Endothelial cell of umbilical vein (primary cell): Measurements from ENCODE around the gene RAB42. TPM values are rescaled to one million over a fixed set of nuclear protein-coding genes. Genes with fewer than 3 reads are reported as not detected.

Source experiments
- BruUV-seq: library from RNA; stranded (reverse); fragments of 400-500 nt; replicated peaks from 2 replicates; lab custom pipeline; 2021; lab: Mats Ljungman, UMichigan
- CTCF ChIA-PET: fragments of 300-600, 350-600 bp; sonication (Branson Sonifier 250); formaldehyde crosslinking; loops from one replicate; lab custom pipeline; 2021; ENCODE audit warnings: antibody characterized with exemption, inconsistent platforms; lab: Charles Lee
- POLR2A ChIA-PET: fragments of 300-600, 350-600 bp; sonication (Branson Sonifier 250); formaldehyde crosslinking; loops from one replicate; lab custom pipeline; 2021; ENCODE audit warnings: antibody characterized with exemption, inconsistent platforms; lab: Charles Lee
- DNase-seq: peaks from one replicate; pipeline ENCODE4 v3.0.0-alpha.2; 2011; ENCODE audit warnings: low read depth, low spot score
- FAIRE-seq: peaks from 2 replicates; lab custom pipeline; 2011; peaks lifted over from hg19 to GRCh38; lab: Jason Lieb, UNC
- H2AFZ ChIP-seq: 2 replicates; pipeline ENCODE4 v1.6.0; 2012; ENCODE audit warnings: low read depth, low read length, control low read depth, inconsistent platforms
- H3K27ac ChIP-seq: 2 replicates; pipeline ENCODE4 v1.5.1; 2011; ENCODE audit warnings: low read depth, mild to moderate bottlenecking, control low read depth, low read length, moderate library complexity; ENCODE audit not compliant: insufficient read depth
- H3K27me3 ChIP-seq, 2 experiments: 2 replicates each; pipeline versions ENCODE4 v1.6.0 to v1.6.1; 2011; ENCODE audit warnings: low read length in 2 of 2, mixed read lengths in 1 of 2; ENCODE audit not compliant: control insufficient read depth in 2 of 2, insufficient read depth in 2 of 2
- H3K36me3 ChIP-seq, 2 experiments: 2 replicates in 1 of 2; 3 replicates in 1 of 2; pipeline ENCODE4 v1.5.1; 2011; ENCODE audit warnings: low read length in 2 of 2, mild to moderate bottlenecking in 1 of 2, moderate library complexity in 1 of 2; ENCODE audit not compliant: control insufficient read depth in 2 of 2, insufficient read depth in 2 of 2; ENCODE audit errors: extremely low read depth in 1 of 2
- H3K4me1 ChIP-seq: 3 replicates; pipeline ENCODE4 v1.5.1; 2011; ENCODE audit warnings: mild to moderate bottlenecking, low read length; ENCODE audit not compliant: control insufficient read depth, insufficient read depth; ENCODE audit errors: extremely low read depth
- H3K4me2 ChIP-seq: 2 replicates; pipeline ENCODE4 v1.6.1; 2011; ENCODE audit warnings: low read length, control low read depth, mixed read lengths; ENCODE audit not compliant: insufficient read depth
- H3K4me3 ChIP-seq, 3 experiments: fragments of 200-600 bp in 1 of 3; sonication (generic), shearing (Covaris generic) in 1 of 3; replicated peaks in 1 of 3; 2 replicates each; pipeline ENCODE4 v1.5.1; 2011 to 2016; ENCODE audit warnings: control low read depth in 3 of 3, low read length in 3 of 3, mild to moderate bottlenecking in 2 of 3, inconsistent platforms in 1 of 3, low read depth in 1 of 3, moderate library complexity in 1 of 3; ENCODE audit not compliant: insufficient read depth in 1 of 3
- H3K79me2 ChIP-seq: 2 replicates; pipeline ENCODE4 v1.6.0; 2012; ENCODE audit warnings: low read length, inconsistent platforms; ENCODE audit not compliant: control insufficient read depth, insufficient read depth
- H3K9ac ChIP-seq: replicated peaks from 2 replicates; pipeline ENCODE3; 2011; ENCODE audit warnings: low read length, control low read depth; ENCODE audit not compliant: insufficient read depth; ENCODE audit errors: extremely low read depth
- H3K9me1 ChIP-seq: replicated peaks from 3 replicates; pipeline ENCODE4 v1.6.0; 2011; ENCODE audit warnings: mild to moderate bottlenecking, low read length; ENCODE audit not compliant: control insufficient read depth, insufficient read depth; ENCODE audit errors: extremely low read depth
- H3K9me3 ChIP-seq: replicated peaks from 2 replicates; pipeline ENCODE4 v1.5.1; 2012; ENCODE audit warnings: low read length, inconsistent platforms; ENCODE audit not compliant: control insufficient read depth, insufficient read depth
- H4K20me1 ChIP-seq: replicated peaks from 2 replicates; pipeline ENCODE3; 2011; ENCODE audit warnings: mild to moderate bottlenecking, low read length; ENCODE audit not compliant: control insufficient read depth, insufficient read depth; ENCODE audit errors: extremely low read depth
- EZH2 ChIP-seq: IDR thresholded peaks from 2 replicates; pipeline ENCODE4 v1.6.1; 2012; ENCODE audit warnings: borderline replicate concordance, low read depth, mild to moderate bottlenecking, moderate library complexity, low read length, inconsistent platforms; ENCODE audit not compliant: severe bottlenecking
- FOS ChIP-seq: IDR thresholded peaks from 2 replicates; pipeline ENCODE4 v1.6.1; 2011; ENCODE audit warnings: mild to moderate bottlenecking, low read length, moderate library complexity, borderline replicate concordance; ENCODE audit not compliant: insufficient read depth
- GATA2 ChIP-seq: IDR thresholded peaks from 2 replicates; pipeline ENCODE4 v1.7.0; 2011; ENCODE audit warnings: low read depth, mild to moderate bottlenecking, moderate library complexity, mixed read lengths, low read length; ENCODE audit not compliant: insufficient read length, insufficient read depth
- JUN ChIP-seq: IDR thresholded peaks from 2 replicates; pipeline ENCODE4 v1.6.1; 2011; ENCODE audit warnings: borderline replicate concordance, low read depth; ENCODE audit not compliant: insufficient read length, insufficient read depth
- MAX ChIP-seq: IDR thresholded peaks from 2 replicates; pipeline ENCODE4 v1.6.1; 2011; ENCODE audit not compliant: insufficient read depth, insufficient read length
- MYC ChIP-seq: IDR thresholded peaks from one replicate; pipeline ENCODE4 v1.6.1; 2011; ENCODE audit warnings: mild to moderate bottlenecking, low read depth, low read length
- POLR2A ChIP-seq: IDR thresholded peaks from 2 replicates; pipeline ENCODE4 v1.6.1; 2012; ENCODE audit warnings: low read depth, mild to moderate bottlenecking, control low read depth, low read length
- POLR2AphosphoS5 ChIP-seq: IDR thresholded peaks from 2 replicates; pipeline ENCODE4 v1.6.1; 2012; ENCODE audit warnings: low read depth, mild to moderate bottlenecking, control low read depth, low read length, moderate library complexity; ENCODE audit not compliant: insufficient read depth
- dilution Hi-C: fragments of 300-500 bp; cut with MboI; formaldehyde crosslinking; loops from one replicate; pipeline ENCODE4 v1.15.0; 2019; ENCODE audit warnings: low sequenced_read_pairs; ENCODE audit not compliant: extremely low pct_ligation_motif_present
- intact Hi-C: fragments of 100-400 bp; cut with micrococcal nuclease; formaldehyde crosslinking; loops from one replicate; pipeline ENCODE4 v1.10.0; 2022
- polyA plus RNA-seq, 4 experiments: library from polyadenylated mRNA; depleted of rRNA in 3 of 4; stranded (reverse) in 3 of 4; unstranded in 1 of 4; fragments of >200 nt; gene quantifications; 2 replicates each; pipeline versions ENCODE4 v1.2.1 to v1.2.3, GENCODE V29; 2011 to 2012; ENCODE audit warnings: missing spikeins in 1 of 4
- total RNA-seq: library from RNA; stranded (reverse); gene quantifications from 2 replicates; pipeline ENCODE4 v1.2.3, GENCODE V29; 2021
- TF ChIP-seq, protein P1 (sequence below), 2 donors: IDR thresholded peaks; 1 replicate in 1 of 2; 2 replicates in 1 of 2; pipeline ENCODE4 v1.5.1; 2011; ENCODE audit warnings: low read length in 2 of 2, mild to moderate bottlenecking in 2 of 2, moderate library complexity in 2 of 2, control low read depth in 1 of 2, inconsistent platforms in 1 of 2, low read depth in 1 of 2; ENCODE audit not compliant: insufficient read depth in 1 of 2; ENCODE audit errors: extremely low read depth in 1 of 2

RAB42 gene
- total and polyA plus RNA-seq, 2 donors (not counting 3 experiments of a cell fraction or from before 2014, with no cell fraction given): 1.2 to 1.8 TPM

DNA sequence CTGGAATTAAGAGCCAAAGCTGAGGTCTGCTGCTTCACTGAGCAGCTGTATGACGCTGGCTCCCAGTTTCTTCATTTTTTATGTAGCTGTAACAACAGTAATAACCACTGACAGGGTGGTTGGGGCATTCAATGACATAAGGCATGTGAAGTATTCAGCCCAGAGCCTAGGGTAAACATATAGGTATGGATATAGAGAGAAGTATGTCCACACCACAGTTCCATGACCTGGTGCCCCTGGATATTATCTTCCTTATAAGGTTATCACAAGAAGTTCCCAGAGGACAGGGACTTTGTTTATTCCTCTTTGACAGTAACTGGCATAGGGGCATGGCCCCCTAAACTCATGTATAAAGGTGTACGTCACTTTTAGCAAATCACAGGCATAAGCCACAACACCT is 14.7 kb downstream of the RAB42 start:
- Histone ChIP-seq H2AFZ (no peak overlapping the region), H3K9me3 (no peaks in the 10 kb centered on the region), H3K79me2 (no peaks in the 10 kb centered on the region), H3K9ac (no peak overlapping the region), H3K4me3 (no peak overlapping the region), H3K9me1 (no peaks in the 10 kb centered on the region), H3K36me3 (peaks cover 0 to 2% of the 10 kb centered on the region in 2 experiments), H3K4me1 (peaks cover 4% of the 10 kb centered on the region), H4K20me1 (no peaks in the 10 kb centered on the region), H3K27ac (no peak overlapping the region), H3K4me2 (no peak overlapping the region), H3K27me3 (no peaks in the 10 kb centered on the region)
- CTCF ChIA-PET: interaction anchor here (1.5 to 6.1 kb wide), 2 partner anchors 88 to 249 kb away, joined by 4 to 192 read pairs; no protein-coding TSS in a partner anchor
- TF ChIP-seq MYC: no peak
- TF ChIP-seq FOS: no peak
- TF ChIP-seq JUN: no peak
- no peak for TF ChIP-seq POLR2AphosphoS5
- TF ChIP-seq POLR2A: no peak
- no peak for TF ChIP-seq MAX
- no peak for TF ChIP-seq EZH2
- TF ChIP-seq, protein P1, sequence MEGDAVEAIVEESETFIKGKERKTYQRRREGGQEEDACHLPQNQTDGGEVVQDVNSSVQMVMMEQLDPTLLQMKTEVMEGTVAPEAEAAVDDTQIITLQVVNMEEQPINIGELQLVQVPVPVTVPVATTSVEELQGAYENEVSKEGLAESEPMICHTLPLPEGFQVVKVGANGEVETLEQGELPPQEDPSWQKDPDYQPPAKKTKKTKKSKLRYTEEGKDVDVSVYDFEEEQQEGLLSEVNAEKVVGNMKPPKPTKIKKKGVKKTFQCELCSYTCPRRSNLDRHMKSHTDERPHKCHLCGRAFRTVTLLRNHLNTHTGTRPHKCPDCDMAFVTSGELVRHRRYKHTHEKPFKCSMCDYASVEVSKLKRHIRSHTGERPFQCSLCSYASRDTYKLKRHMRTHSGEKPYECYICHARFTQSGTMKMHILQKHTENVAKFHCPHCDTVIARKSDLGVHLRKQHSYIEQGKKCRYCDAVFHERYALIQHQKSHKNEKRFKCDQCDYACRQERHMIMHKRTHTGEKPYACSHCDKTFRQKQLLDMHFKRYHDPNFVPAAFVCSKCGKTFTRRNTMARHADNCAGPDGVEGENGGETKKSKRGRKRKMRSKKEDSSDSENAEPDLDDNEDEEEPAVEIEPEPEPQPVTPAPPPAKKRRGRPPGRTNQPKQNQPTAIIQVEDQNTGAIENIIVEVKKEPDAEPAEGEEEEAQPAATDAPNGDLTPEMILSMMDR (IDR thresholded peaks at IDR 0.05; ENCODE audit: extremely low read depth in 1 of 2, insufficient read depth in 1 of 2, low read depth in 1 of 2, low read length in 2 of 2): no peak
- no peak for TF ChIP-seq GATA2
- POLR2A ChIA-PET: interaction anchor here (0.6 kb wide), 1 partner anchor 251 kb away, joined by 5 read pairs; no protein-coding TSS in a partner anchor
- dilution Hi-C loops: loop anchor here (25.0 kb wide), 1 partner anchor 344 kb away; the partner anchor contains the start of gene SESN2
- DNase-seq (no peak), FAIRE-seq (no peak)
- intact Hi-C loops: no loop called here
- BruUV-seq: no TSS peak
